HepG2 (cell line): Measurements from ENCODE around the gene RPUSD2.

Source experiments
- ATF6 ChIP-seq: sonication (generic); formaldehyde crosslinking; conservative IDR thresholded peaks from 2 replicates; pipeline ENCODE4 v1.4.0; 2020; ENCODE audit warnings: missing genetic modification reagents
- MED8 ChIP-seq: sonication (generic); formaldehyde crosslinking; IDR thresholded peaks from 2 replicates; pipeline ENCODE4 v1.8.1; 2023; ENCODE audit warnings: mild to moderate bottlenecking, missing genetic modification reagents; ENCODE audit not compliant: insufficient replicate concordance
- TMF1 ChIP-seq: sonication (generic); formaldehyde crosslinking; IDR thresholded peaks from 2 replicates; pipeline ENCODE4 v1.8.1; 2022; ENCODE audit warnings: low read depth, missing genetic modification reagents
- ZNF335 ChIP-seq: sonication (generic); formaldehyde crosslinking; IDR thresholded peaks from 2 replicates; pipeline ENCODE4 v1.4.0; 2020; ENCODE audit warnings: missing genetic modification reagents
- ZNF83 ChIP-seq: sonication (generic); formaldehyde crosslinking; IDR thresholded peaks from 2 replicates; pipeline ENCODE4 v1.4.0; 2020; ENCODE audit warnings: missing genetic modification reagents, mild to moderate bottlenecking, borderline replicate concordance

- TF ChIP-seq TMF1: no peak
- no peak for TF ChIP-seq ZNF83 (CRISPR knock-in tag)
- no peak for TF ChIP-seq MED8 (CRISPR knock-in tag)
- no peak for TF ChIP-seq ATF6 (CRISPR knock-in tag)
- no peak for TF ChIP-seq ZNF335 (CRISPR knock-in tag)
These were observed 3.5 kb upstream of the RPUSD2 start for GRCh38 chr15:40565333-40566238.
